ENCODE data around the gene SUGCT. TPM values are rescaled to one million over a fixed set of nuclear protein-coding genes. Genes with fewer than 3 reads are reported as not detected.

Gene SUGCT
- total RNA-seq, 1 donor from 2014 or later: 12.0 TPM

GRCh38 chr7:40833191-40833887, 698.5 kb downstream of the SUGCT start:
- Histone ChIP-seq H3K9ac (ENCODE audit: low read depth in 1 of 3, low read length in 3 of 3) (no peak overlapping the region), H3K27me3 (ENCODE audit: control insufficient read depth in 3 of 3, insufficient read depth in 3 of 3, low read length in 3 of 3) (no peaks in the 10 kb centered on the region), H3K27ac (ENCODE audit: low read depth, low read length) (no peak overlapping the region), H3K4me3 (ENCODE audit: low read length in 3 of 3) (no peak overlapping the region), H3K4me1 (ENCODE audit: control insufficient read depth in 3 of 3, insufficient read depth in 3 of 3, low read length in 3 of 3) (no peaks in the 10 kb centered on the region), H3K36me3 (ENCODE audit: control insufficient read depth in 3 of 3, insufficient read depth in 3 of 3, low read length in 3 of 3) (no peaks in the 10 kb centered on the region), H3K9me3 (ENCODE audit: control insufficient read depth in 3 of 3, low read length in 3 of 3) (no peaks in the 10 kb centered on the region)

GRCh38 chr7:40833888-40834234, 699.1 kb downstream of the SUGCT start:
- H3K4me3 ChIP-seq (ENCODE audit: low read length in 3 of 3): no peak overlapping the region
- H3K27me3 ChIP-seq (ENCODE audit: control insufficient read depth in 3 of 3, insufficient read depth in 3 of 3, low read length in 3 of 3): no peaks in the 10 kb centered on the region
- no peaks in the 10 kb centered on the region for H3K9me3 ChIP-seq (ENCODE audit: control insufficient read depth in 3 of 3, low read length in 3 of 3)
- no peaks in the 10 kb centered on the region for H3K36me3 ChIP-seq (ENCODE audit: control insufficient read depth in 3 of 3, insufficient read depth in 3 of 3, low read length in 3 of 3)
- no peak overlapping the region for H3K27ac ChIP-seq (ENCODE audit: low read depth, low read length)
- H3K9ac ChIP-seq (ENCODE audit: low read depth in 1 of 3, low read length in 3 of 3): no peak overlapping the region
- no peaks in the 10 kb centered on the region for H3K4me1 ChIP-seq (ENCODE audit: control insufficient read depth in 3 of 3, insufficient read depth in 3 of 3, low read length in 3 of 3)

GRCh38 chr7:40836218-40836617, 701.4 kb downstream of the SUGCT start:
- Histone ChIP-seq H3K4me1 (ENCODE audit: control insufficient read depth in 3 of 3, insufficient read depth in 3 of 3, low read length in 3 of 3) (no peaks in the 10 kb centered on the region), H3K27ac (ENCODE audit: low read depth, low read length) (no peak overlapping the region), H3K9me3 (ENCODE audit: control insufficient read depth in 3 of 3, low read length in 3 of 3) (no peaks in the 10 kb centered on the region)

GRCh38 chr7:40839881-40840280, 705.1 kb downstream of the SUGCT start:
- Histone ChIP-seq H3K9me3 (ENCODE audit: control insufficient read depth in 3 of 3, low read length in 3 of 3) (no peaks in the 10 kb centered on the region), H3K9ac (ENCODE audit: low read depth in 1 of 3, low read length in 3 of 3) (no peak overlapping the region), H3K4me1 (ENCODE audit: control insufficient read depth in 3 of 3, insufficient read depth in 3 of 3, low read length in 3 of 3) (no peaks in the 10 kb centered on the region), H3K27me3 (ENCODE audit: control insufficient read depth in 3 of 3, insufficient read depth in 3 of 3, low read length in 3 of 3) (no peaks in the 10 kb centered on the region), H3K27ac (ENCODE audit: low read depth, low read length) (no peak overlapping the region), H3K36me3 (ENCODE audit: control insufficient read depth in 3 of 3, insufficient read depth in 3 of 3, low read length in 3 of 3) (no peaks in the 10 kb centered on the region), H3K4me3 (ENCODE audit: low read length in 3 of 3) (no peak overlapping the region)

More at GRCh38 chr7:40836218-40836617, 701.4 kb downstream of the SUGCT start:
- Histone ChIP-seq H3K27me3 (ENCODE audit: control insufficient read depth in 3 of 3, insufficient read depth in 3 of 3, low read length in 3 of 3) (no peaks in the 10 kb centered on the region), H3K9ac (ENCODE audit: low read depth in 1 of 3, low read length in 3 of 3) (no peak overlapping the region), H3K36me3 (ENCODE audit: control insufficient read depth in 3 of 3, insufficient read depth in 3 of 3, low read length in 3 of 3) (no peaks in the 10 kb centered on the region), H3K4me3 (ENCODE audit: low read length in 3 of 3) (no peak overlapping the region)

- H3K27ac ChIP-seq (ENCODE audit: low read depth, low read length): no peak overlapping the region
Observed at GRCh38 chr7:40840990-40841389, 706.2 kb downstream of the SUGCT start.

GRCh38 chr7:40842641-40843040, 707.8 kb downstream of the SUGCT start:
- Histone ChIP-seq H3K4me3 (ENCODE audit: low read length in 3 of 3) (no peak overlapping the region), H3K9me3 (ENCODE audit: control insufficient read depth in 3 of 3, low read length in 3 of 3) (no peaks in the 10 kb centered on the region), H3K9ac (ENCODE audit: low read depth in 1 of 3, low read length in 3 of 3) (no peak overlapping the region), H3K36me3 (ENCODE audit: control insufficient read depth in 3 of 3, insufficient read depth in 3 of 3, low read length in 3 of 3) (no peaks in the 10 kb centered on the region), H3K4me1 (ENCODE audit: control insufficient read depth in 3 of 3, insufficient read depth in 3 of 3, low read length in 3 of 3) (no peaks in the 10 kb centered on the region), H3K27ac (ENCODE audit: low read depth, low read length) (no peak overlapping the region), H3K27me3 (ENCODE audit: control insufficient read depth in 3 of 3, insufficient read depth in 3 of 3, low read length in 3 of 3) (no peaks in the 10 kb centered on the region)

More at GRCh38 chr7:40840990-40841389, 706.2 kb downstream of the SUGCT start:
- Histone ChIP-seq H3K9ac (ENCODE audit: low read depth in 1 of 3, low read length in 3 of 3) (no peak overlapping the region), H3K27me3 (ENCODE audit: control insufficient read depth in 3 of 3, insufficient read depth in 3 of 3, low read length in 3 of 3) (no peaks in the 10 kb centered on the region), H3K4me1 (ENCODE audit: control insufficient read depth in 3 of 3, insufficient read depth in 3 of 3, low read length in 3 of 3) (no peaks in the 10 kb centered on the region), H3K36me3 (ENCODE audit: control insufficient read depth in 3 of 3, insufficient read depth in 3 of 3, low read length in 3 of 3) (no peaks in the 10 kb centered on the region), H3K9me3 (ENCODE audit: control insufficient read depth in 3 of 3, low read length in 3 of 3) (no peaks in the 10 kb centered on the region), H3K4me3 (ENCODE audit: low read length in 3 of 3) (no peak overlapping the region)

- Histone ChIP-seq H3K9me3 (ENCODE audit: control insufficient read depth in 3 of 3, low read length in 3 of 3) (no peaks in the 10 kb centered on the region), H3K9ac (ENCODE audit: low read depth in 1 of 3, low read length in 3 of 3) (no peak overlapping the region), H3K4me1 (ENCODE audit: control insufficient read depth in 3 of 3, insufficient read depth in 3 of 3, low read length in 3 of 3) (no peaks in the 10 kb centered on the region), H3K27ac (ENCODE audit: low read depth, low read length) (no peak overlapping the region), H3K4me3 (ENCODE audit: low read length in 3 of 3) (no peak overlapping the region), H3K27me3 (ENCODE audit: control insufficient read depth in 3 of 3, insufficient read depth in 3 of 3, low read length in 3 of 3) (no peaks in the 10 kb centered on the region), H3K36me3 (ENCODE audit: control insufficient read depth in 3 of 3, insufficient read depth in 3 of 3, low read length in 3 of 3) (no peaks in the 10 kb centered on the region)
Observed at GRCh38 chr7:40843338-40843985, 708.7 kb downstream of the SUGCT start.

- Histone ChIP-seq H3K9me3 (ENCODE audit: control insufficient read depth in 3 of 3, low read length in 3 of 3) (no peaks in the 10 kb centered on the region), H3K36me3 (ENCODE audit: control insufficient read depth in 3 of 3, insufficient read depth in 3 of 3, low read length in 3 of 3) (no peaks in the 10 kb centered on the region), H3K4me3 (ENCODE audit: low read length in 3 of 3) (no peak overlapping the region), H3K27ac (ENCODE audit: low read depth, low read length) (no peak overlapping the region), H3K27me3 (ENCODE audit: control insufficient read depth in 3 of 3, insufficient read depth in 3 of 3, low read length in 3 of 3) (no peaks in the 10 kb centered on the region), H3K4me1 (ENCODE audit: control insufficient read depth in 3 of 3, insufficient read depth in 3 of 3, low read length in 3 of 3) (no peaks in the 10 kb centered on the region), H3K9ac (ENCODE audit: low read depth in 1 of 3, low read length in 3 of 3) (no peak overlapping the region)
Observed at GRCh38 chr7:40845943-40846342, 711.1 kb downstream of the SUGCT start.

GRCh38 chr7:40847921-40848320, 713.1 kb downstream of the SUGCT start:
- H3K9me3 ChIP-seq (ENCODE audit: control insufficient read depth in 3 of 3, low read length in 3 of 3): no peaks in the 10 kb centered on the region
- no peaks in the 10 kb centered on the region for H3K4me1 ChIP-seq (ENCODE audit: control insufficient read depth in 3 of 3, insufficient read depth in 3 of 3, low read length in 3 of 3)
- H3K36me3 ChIP-seq (ENCODE audit: control insufficient read depth in 3 of 3, insufficient read depth in 3 of 3, low read length in 3 of 3): no peaks in the 10 kb centered on the region
- no peak overlapping the region for H3K4me3 ChIP-seq (ENCODE audit: low read length in 3 of 3)
- no peak overlapping the region for H3K9ac ChIP-seq (ENCODE audit: low read depth in 1 of 3, low read length in 3 of 3)
- H3K27me3 ChIP-seq (ENCODE audit: control insufficient read depth in 3 of 3, insufficient read depth in 3 of 3, low read length in 3 of 3): no peaks in the 10 kb centered on the region
- H3K27ac ChIP-seq (ENCODE audit: low read depth, low read length): no peak overlapping the region

GRCh38 chr7:40848541-40849221, 713.9 kb downstream of the SUGCT start:
- Histone ChIP-seq H3K9ac (ENCODE audit: low read depth in 1 of 3, low read length in 3 of 3) (no peak overlapping the region), H3K9me3 (ENCODE audit: control insufficient read depth in 3 of 3, low read length in 3 of 3) (no peaks in the 10 kb centered on the region), H3K27ac (ENCODE audit: low read depth, low read length) (no peak overlapping the region), H3K27me3 (ENCODE audit: control insufficient read depth in 3 of 3, insufficient read depth in 3 of 3, low read length in 3 of 3) (no peaks in the 10 kb centered on the region), H3K4me1 (ENCODE audit: control insufficient read depth in 3 of 3, insufficient read depth in 3 of 3, low read length in 3 of 3) (no peaks in the 10 kb centered on the region), H3K4me3 (ENCODE audit: low read length in 3 of 3) (no peak overlapping the region), H3K36me3 (ENCODE audit: control insufficient read depth in 3 of 3, insufficient read depth in 3 of 3, low read length in 3 of 3) (no peaks in the 10 kb centered on the region)
